ENCODE data around the gene UGT3A1.

DNA sequence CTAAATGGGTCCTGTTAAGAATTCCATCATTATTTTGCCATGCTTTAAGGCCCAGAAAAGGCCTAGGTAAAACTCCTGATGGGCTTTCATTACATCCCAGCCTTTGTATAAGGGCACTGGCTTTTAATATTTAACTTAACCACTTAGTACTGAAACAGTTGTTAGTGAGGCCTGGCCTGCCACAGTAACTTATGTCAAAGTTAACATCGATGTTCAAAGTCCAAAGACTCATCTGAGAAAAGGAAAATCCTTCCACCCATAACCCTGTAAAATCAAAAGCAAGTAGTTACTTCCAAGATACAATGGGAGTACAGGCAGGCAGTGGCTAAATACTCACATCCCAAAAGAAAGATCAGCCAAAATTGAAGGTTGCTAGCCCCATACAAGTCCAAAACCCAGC lies 15.0 kb upstream of the UGT3A1 start:
- TF ChIP-seq EZH2 (IDR thresholded peaks at IDR 0.05) = no peak
- TF ChIP-seq POLR2A (IDR thresholded peaks at IDR 0.05; ENCODE audit: borderline replicate concordance, extremely low read depth, insufficient read depth, insufficient read length) = no peak
